A549 (cell line): ENCODE results near the gene COMT. TPM values are rescaled to one million over a fixed set of nuclear protein-coding genes. Genes with fewer than 3 reads are reported as not detected.

Experiments
- ATAC-seq, 2 experiments: fragments of 200-7000 bp in 1 of 2; fragments of >200 bp in 1 of 2; cut with Nextera tagmentation in 1 of 2; cut with Tn5 transposase in 1 of 2; 3 replicates each; pipeline versions ENCODE4 v1.8.0 to v1.9.1; 2018 to 2020; ENCODE audit warnings: mild to moderate bottlenecking in 1 of 2, moderate library complexity in 1 of 2
- CTCF ChIA-PET: fragments of 300-600 bp; sonication (Branson Sonifier 250); formaldehyde crosslinking; extraction: SDS; loops from one replicate; lab custom pipeline; 2021; ENCODE audit warnings: antibody characterized with exemption, inconsistent platforms; lab: Yijun Ruan, JAX
- POLR2A ChIA-PET: fragments of 350-600 bp; formaldehyde crosslinking; extraction: SDS; loops from one replicate; lab custom pipeline; 2021; ENCODE audit warnings: antibody characterized with exemption, inconsistent platforms; lab: Yijun Ruan, JAX
- DNase-seq, 2 experiments: peaks; one replicate each; pipeline versions ENCODE4 v3.0.0 to v3.0.0-alpha.2; 2011 to 2016; ENCODE audit warnings: low read depth in 1 of 2, low spot score in 1 of 2
- FAIRE-seq: peaks from 2 replicates; lab custom pipeline; 2011; peaks lifted over from hg19 to GRCh38; lab: Jason Lieb, UNC
- H3K27ac ChIP-seq, 2 experiments: fragments of >200 bp; sonication (Bioruptor Twin); formaldehyde crosslinking; 3 replicates each; pipeline ENCODE4 v1.5.1; 2016 to 2017
- H3K4me1 ChIP-seq: fragments of >200 bp; sonication (Bioruptor Twin); formaldehyde crosslinking; 3 replicates; pipeline ENCODE4 v1.6.1; 2016
- H3K4me2 ChIP-seq: fragments of >200 bp; sonication (Bioruptor Twin); formaldehyde crosslinking; 3 replicates; pipeline ENCODE4 v1.6.1; 2016
- H3K4me3 ChIP-seq: fragments of >200 bp; sonication (Bioruptor Twin); formaldehyde crosslinking; 3 replicates; pipeline ENCODE4 v1.5.1; 2016
- H3K9me3 ChIP-seq: fragments of >200 bp; sonication (Bioruptor Twin); formaldehyde crosslinking; 3 replicates; pipeline ENCODE4 v1.6.1; 2016
- BHLHE40 ChIP-seq: IDR thresholded peaks from 2 replicates; pipeline ENCODE4 v1.6.1; 2012; ENCODE audit warnings: low read depth, low read length, inconsistent platforms
- FOSL2 ChIP-seq, 2 experiments: fragments of 450-650 bp in 1 of 2; fragments of >200 bp in 1 of 2; sonication (Bioruptor Twin) in 1 of 2; formaldehyde crosslinking; IDR thresholded peaks; 2 replicates each; pipeline versions ENCODE4 v1.5.0 to v1.6.1; 2016 to 2020; ENCODE audit warnings: mild to moderate bottlenecking in 1 of 2, moderate library complexity in 1 of 2
- HOXA7 ChIP-seq: fragments of 250-450 bp; sonication (Bioruptor Pico); IDR thresholded peaks from 2 replicates; pipeline ENCODE4 v1.5.0; 2020; ENCODE audit warnings: mild to moderate bottlenecking, moderate library complexity
- JUN ChIP-seq, 2 experiments: fragments of >200 bp; sonication (Bioruptor Twin); formaldehyde crosslinking; IDR thresholded peaks; 2 replicates in 1 of 2; 3 replicates in 1 of 2; pipeline ENCODE4 v1.6.1; 2016 to 2017
- KDM1A ChIP-seq: fragments of 200-600 bp; sonication (generic); IDR thresholded peaks from 2 replicates; pipeline ENCODE4 v1.6.1; 2016; ENCODE audit warnings: low read depth, mild to moderate bottlenecking
- KDM5A ChIP-seq: fragments of 200-600 bp; sonication (generic); IDR thresholded peaks from 2 replicates; pipeline ENCODE4 v1.6.1; 2016; ENCODE audit warnings: antibody characterized with exemption, mild to moderate bottlenecking
- MYC ChIP-seq: IDR thresholded peaks from 2 replicates; pipeline ENCODE4 v1.6.1; 2012; ENCODE audit warnings: mild to moderate bottlenecking, inconsistent platforms, low read length, improper control_type of control experiment, borderline replicate concordance
- NR3C1 ChIP-seq: fragments of >200 bp; sonication (Bioruptor Twin); formaldehyde crosslinking; IDR thresholded peaks from 3 replicates; pipeline ENCODE4 v1.6.1; 2017
- RARB ChIP-seq: fragments of 250-450 bp; sonication (Bioruptor Pico); IDR thresholded peaks from 2 replicates; pipeline ENCODE4 v1.8.0; 2021; ENCODE audit warnings: mild to moderate bottlenecking, moderate library complexity
- SMC3 ChIP-seq: fragments of >200 bp; sonication (Bioruptor Twin); formaldehyde crosslinking; IDR thresholded peaks from 3 replicates; pipeline ENCODE4 v1.6.1; 2018; ENCODE audit warnings: inconsistent platforms
- ZFP36 ChIP-seq: fragments of 450-650 bp; IDR thresholded peaks from 2 replicates; pipeline ENCODE4 v1.6.1; 2014; ENCODE audit warnings: borderline replicate concordance; ENCODE audit not compliant: partially characterized antibody
- WGBS: methylation state at CpG from one replicate; pipeline ENCODE4 v1.1.6; 2017; ENCODE audit errors: missing lambda C conversion rate; 5-methylcytosine and 5-hydroxymethylcytosine counted together
- polyA plus RNA-seq, 4 experiments: library from polyadenylated mRNA; depleted of rRNA in 3 of 4; stranded (reverse); fragments of >200 nt; fragmentation: RNase III in 1 of 4; extraction: RNeasy Plus Mini Kit Qiagen cat#74134 plus additional on column Dnase treatment in 1 of 4; gene quantifications; 2 replicates in 3 of 4; 3 replicates in 1 of 4; pipeline ENCODE4 v1.2.3, GENCODE V29; 2011 to 2017
- TF ChIP-seq, protein P1 (sequence below): IDR thresholded peaks from 2 replicates; pipeline ENCODE4 v1.6.1; 2012
- TF ChIP-seq, protein P2 (sequence below): fragments of >200 bp; sonication (Bioruptor Twin); formaldehyde crosslinking; IDR thresholded peaks from 2 replicates; pipeline ENCODE4 v1.6.1; 2016
- TF ChIP-seq, protein P3 (sequence below): fragments of >200 bp; sonication (Bioruptor Twin); formaldehyde crosslinking; IDR thresholded peaks from 3 replicates; pipeline ENCODE4 v1.6.1; 2016

The COMT gene
- polyA plus RNA-seq, 2 of the 4 experiments (the other 2 are of a cell fraction) = 72.3 to 125 TPM

DNA sequence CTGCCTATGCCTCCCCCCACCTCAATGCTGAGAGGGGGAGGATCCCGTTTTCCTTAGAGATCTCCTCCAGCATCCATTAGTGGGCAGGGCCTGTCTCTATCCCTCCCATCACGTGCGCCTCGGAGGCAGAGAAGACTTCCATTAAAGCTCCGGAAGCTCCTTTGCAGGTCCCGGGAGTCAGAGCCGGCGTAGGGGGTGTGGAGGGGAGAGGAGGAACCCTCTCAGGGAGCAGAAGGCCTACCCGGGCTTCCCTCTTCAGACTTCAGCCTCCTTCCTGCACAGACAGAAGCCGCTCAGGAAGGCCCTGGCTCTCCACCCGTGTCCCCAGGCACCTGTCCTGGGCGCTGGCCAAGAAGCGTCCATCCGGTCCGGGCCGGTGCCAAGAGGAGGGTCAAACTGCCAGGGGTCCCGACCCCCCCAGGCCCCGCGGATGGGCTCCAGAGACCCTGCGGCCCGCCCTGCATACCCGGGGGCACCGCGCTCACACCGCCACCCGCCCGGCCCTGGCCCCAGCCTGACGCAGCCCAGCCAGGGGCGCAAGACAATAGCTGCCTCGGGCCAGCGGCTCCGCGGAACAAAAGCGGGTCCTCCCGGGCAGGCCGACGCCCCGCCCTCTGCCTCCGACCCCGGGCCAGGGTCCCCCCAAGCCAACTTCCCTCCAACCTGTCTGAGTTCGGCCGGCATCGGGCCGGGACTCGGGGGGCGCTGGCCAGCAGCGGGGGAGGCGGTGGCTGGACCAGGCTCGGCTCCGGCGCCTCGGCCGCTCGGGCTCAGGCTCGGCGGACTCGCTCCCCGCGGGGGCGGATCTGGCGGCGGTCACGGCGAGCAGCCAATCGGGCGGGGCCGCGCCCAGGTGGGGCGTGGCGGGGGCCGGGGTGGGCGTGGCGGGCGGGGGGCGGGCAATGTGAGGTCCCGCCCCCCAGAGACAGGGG is 45.1 kb downstream of the COMT start:
- ATAC-seq = peak; percentile 68 to 86
- Histone ChIP-seq H3K27ac (peak overlapping the region; percentile 68 to 83; a peak in 5 of 6 replicates), H3K9me3 (no peaks in the 10 kb centered on the region), H3K4me1 (peaks cover 20% of the 10 kb centered on the region), H3K4me2 (peak overlapping the region; percentile 99), H3K4me3 (peak overlapping the region; percentile 68)
- 57% methylated on average over 9 of the region's 76 CpGs for WGBS
- CTCF ChIA-PET = interaction anchor here (1.5 to 3.6 kb wide), 3 partner anchors 14 to 27 kb away, joined by 5 to 14 read pairs (median 9); no protein-coding TSS in a partner anchor
- no peak for TF ChIP-seq HOXA7 (CRISPR knock-in tag)
- TF ChIP-seq, protein P1, sequence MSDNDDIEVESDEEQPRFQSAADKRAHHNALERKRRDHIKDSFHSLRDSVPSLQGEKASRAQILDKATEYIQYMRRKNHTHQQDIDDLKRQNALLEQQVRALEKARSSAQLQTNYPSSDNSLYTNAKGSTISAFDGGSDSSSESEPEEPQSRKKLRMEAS = 0 out of 2 replicates have a peak, but pooled peaks have one; percentile 11
- POLR2A ChIA-PET = interaction anchor here (0.6 kb wide), 1 partner anchor 457 kb away, joined by 4 read pairs; no protein-coding TSS in a partner anchor
- DNase-seq = peak; percentile 41 to 70
- no peak for FAIRE-seq

DNA sequence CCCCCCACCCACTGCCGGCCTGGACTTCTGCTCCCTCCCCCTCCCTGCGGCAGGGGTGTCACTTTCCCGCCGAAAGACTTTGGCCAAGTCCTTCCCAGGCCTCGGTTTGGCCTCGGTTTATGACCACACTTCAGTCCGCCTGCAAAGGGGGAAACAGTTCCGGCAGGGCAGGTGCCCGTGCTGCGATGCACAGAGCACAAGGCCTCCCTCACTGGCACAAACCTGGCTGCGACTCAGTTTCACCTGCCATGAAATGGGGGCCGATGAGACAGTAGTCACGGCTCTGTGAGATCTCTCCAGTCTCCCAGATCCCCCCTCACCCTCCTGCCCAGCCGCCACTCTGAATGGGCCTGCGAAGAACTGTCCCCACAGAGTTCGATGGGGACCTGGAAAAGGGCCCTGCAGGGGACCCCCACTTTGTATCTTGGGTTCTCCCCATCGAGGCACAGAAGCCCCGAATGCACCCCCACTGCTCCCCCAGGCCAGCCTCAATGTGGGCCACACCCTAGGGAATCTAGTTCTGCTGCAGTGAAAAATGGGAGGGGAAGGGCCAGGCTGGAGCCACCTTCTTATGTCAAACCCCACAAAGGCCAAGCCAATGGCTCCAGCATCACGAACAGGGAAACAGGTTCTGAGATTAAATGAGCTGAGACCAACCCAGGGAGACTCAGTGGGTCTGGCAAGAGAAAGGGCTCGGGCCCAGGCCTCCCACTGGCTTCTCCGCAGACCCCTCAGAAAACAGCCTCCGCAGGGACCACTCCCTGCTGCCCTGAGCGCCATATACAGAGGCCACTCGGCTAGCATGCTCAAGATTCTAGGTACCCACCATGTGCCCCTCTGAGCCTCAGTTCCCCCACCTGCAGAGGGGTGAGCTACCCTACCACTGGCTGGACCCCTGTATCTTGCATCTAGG is 46.1 kb downstream of the COMT start:
- 89% methylated on average over 13 of the region's 24 CpGs for WGBS
- POLR2A ChIA-PET = no interaction called here
- H3K4me2 ChIP-seq = peak overlapping the region; percentile 99; the same call in 2 of the 3 replicates
- H3K4me1 ChIP-seq = peaks cover 20% of the 10 kb centered on the region
- TF ChIP-seq FOSL2 (IDR thresholded peaks at IDR 0.05) (no peak), FOSL2 (CRISPR knock-in tag; IDR thresholded peaks at IDR 0.05) (no peak), RARB (CRISPR knock-in tag) (no peak)
- CTCF ChIA-PET = interaction anchor here (0.8 to 0.9 kb wide), 2 partner anchors 26 to 28 kb away, joined by 3 to 4 read pairs; no protein-coding TSS in a partner anchor
- no peak overlapping the region for H3K27ac ChIP-seq
- ATAC-seq (no peak), FAIRE-seq (no peak), DNase-seq (no peak)
- H3K4me3 ChIP-seq = no peak overlapping the region
- no peaks in the 10 kb centered on the region for H3K9me3 ChIP-seq

DNA sequence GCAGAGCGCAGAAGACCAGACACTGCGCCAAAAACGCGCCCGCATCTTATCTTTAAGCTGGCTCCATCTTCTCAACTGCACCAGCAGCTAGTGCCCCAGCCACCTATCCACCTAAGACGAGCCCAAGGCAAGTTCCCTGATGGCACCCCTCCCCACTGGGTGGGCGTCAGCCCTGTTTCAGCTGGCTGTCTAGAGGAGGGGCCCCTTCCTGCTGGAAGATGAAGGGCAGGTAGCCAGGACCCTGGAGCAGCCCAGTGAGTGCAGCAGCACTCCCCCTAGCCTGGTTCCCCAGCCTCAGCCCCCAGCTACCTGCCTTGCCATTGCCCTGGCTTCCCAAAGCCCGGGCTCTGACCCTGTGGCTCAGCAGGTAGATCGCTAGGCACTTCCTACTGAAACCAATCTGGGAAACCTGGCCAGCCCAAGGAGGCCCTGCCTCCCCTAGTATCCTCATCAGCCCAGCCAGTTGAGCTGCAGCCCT is 46.8 kb downstream of the COMT start:
- no peaks in the 10 kb centered on the region for H3K9me3 ChIP-seq
- H3K4me2 ChIP-seq = no peak overlapping the region
- peaks cover 20% of the 10 kb centered on the region for H3K4me1 ChIP-seq
- TF ChIP-seq, protein P1 = no peak
- TF ChIP-seq JUN (IDR thresholded peaks at IDR 0.05) = no peak
- TF ChIP-seq BHLHE40 = no peak
- TF ChIP-seq, protein P2, sequence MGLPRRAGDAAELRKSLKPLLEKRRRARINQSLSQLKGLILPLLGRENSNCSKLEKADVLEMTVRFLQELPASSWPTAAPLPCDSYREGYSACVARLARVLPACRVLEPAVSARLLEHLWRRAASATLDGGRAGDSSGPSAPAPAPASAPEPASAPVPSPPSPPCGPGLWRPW = no peak
- TF ChIP-seq KDM5A = no peak
- no peak for TF ChIP-seq NR3C1
- TF ChIP-seq ZFP36 = no peak
- no peak for TF ChIP-seq KDM1A
- TF ChIP-seq, protein P3, sequence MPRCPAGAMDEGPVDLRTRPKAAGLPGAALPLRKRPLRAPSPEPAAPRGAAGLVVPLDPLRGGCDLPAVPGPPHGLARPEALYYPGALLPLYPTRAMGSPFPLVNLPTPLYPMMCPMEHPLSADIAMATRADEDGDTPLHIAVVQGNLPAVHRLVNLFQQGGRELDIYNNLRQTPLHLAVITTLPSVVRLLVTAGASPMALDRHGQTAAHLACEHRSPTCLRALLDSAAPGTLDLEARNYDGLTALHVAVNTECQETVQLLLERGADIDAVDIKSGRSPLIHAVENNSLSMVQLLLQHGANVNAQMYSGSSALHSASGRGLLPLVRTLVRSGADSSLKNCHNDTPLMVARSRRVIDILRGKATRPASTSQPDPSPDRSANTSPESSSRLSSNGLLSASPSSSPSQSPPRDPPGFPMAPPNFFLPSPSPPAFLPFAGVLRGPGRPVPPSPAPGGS = no peak
- no peak for TF ChIP-seq SMC3
- no peak for TF ChIP-seq MYC
- POLR2A ChIA-PET = no interaction called here
- FAIRE-seq (no peak), DNase-seq (no peak), ATAC-seq (no peak)
- H3K4me3 ChIP-seq = no peak overlapping the region
- 87% methylated on average over 7 of the region's 9 CpGs for WGBS
- CTCF ChIA-PET = interaction anchor here (0.8 to 0.9 kb wide), 2 partner anchors 25 to 27 kb away, joined by 3 to 4 read pairs; no protein-coding TSS in a partner anchor
- H3K27ac ChIP-seq = no peak overlapping the region
